ENCODE measurements around the gene ZCCHC24. TPM values are rescaled to one million over a fixed set of nuclear protein-coding genes. Genes with fewer than 3 reads are reported as not detected.
A peak's percentile ranks its signal among the peaks of the same experiment; 100 is the strongest.

The ZCCHC24 gene
- total and polyA plus RNA-seq, 2 donors (not counting 1 experiment from before 2014, with no cell fraction given) = 33.2 to 44.4 TPM

DNA sequence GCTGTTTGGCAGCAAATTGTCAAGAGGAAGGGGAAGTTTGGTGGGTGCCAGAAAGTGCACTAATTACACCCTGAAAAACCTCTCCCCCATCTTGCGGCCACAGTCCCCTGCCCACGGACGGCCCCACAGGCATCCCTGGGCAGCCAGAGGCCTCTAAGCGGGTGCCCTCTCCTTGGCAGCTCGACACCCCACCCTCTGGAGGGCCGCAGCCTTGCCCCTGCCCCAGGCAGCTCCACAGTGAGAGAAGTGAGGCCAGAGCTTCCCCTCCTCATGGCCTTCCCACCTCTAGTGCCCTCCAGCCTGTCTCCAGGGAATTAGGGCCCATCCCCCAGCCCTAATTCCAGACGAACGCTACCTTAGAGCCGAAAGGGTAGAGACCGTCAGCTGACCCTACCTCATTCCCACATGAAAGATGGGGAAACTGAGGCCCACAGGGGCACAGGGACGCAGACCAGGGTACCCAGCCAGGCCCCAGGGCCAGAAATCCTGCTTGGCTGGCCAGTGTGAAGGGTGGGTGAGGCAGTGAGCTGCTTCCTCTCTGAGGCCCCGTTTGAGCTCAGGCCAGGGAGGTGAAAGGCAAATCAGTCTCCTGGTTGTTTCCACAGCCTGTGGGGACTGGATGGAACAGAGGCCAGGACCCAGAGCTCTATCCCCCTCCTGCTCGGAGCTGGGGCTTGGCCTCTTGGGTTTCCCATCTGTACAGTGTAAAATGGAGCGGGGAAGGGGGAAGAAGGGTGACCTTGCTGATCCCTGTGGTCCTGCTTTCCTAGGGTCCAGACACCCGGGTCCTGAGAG, 10.0 kb downstream of the ZCCHC24 start:
- Histone ChIP-seq H3K4me3 (replicated peaks in 1 of 4; ENCODE audit: control extremely low read depth in 1 of 4, insufficient read depth in 1 of 4, low read depth in 3 of 4, low read length in 4 of 4) (peak overlapping the region in 1 of 4 experiments; percentile 38), H3K27me3 (ENCODE audit: control insufficient read depth, insufficient read depth, low read length) (no peaks in the 10 kb centered on the region), H3K9ac (ENCODE audit: insufficient read depth, low read length) (peak overlapping the region; percentile 43), H3K27ac (ENCODE audit: insufficient read depth, low read length) (peak overlapping the region; percentile 85), H4K20me1 (ENCODE audit: control insufficient read depth, extremely low read depth, insufficient read depth, low read length) (no peaks in the 10 kb centered on the region), H3K36me3 (ENCODE audit: control insufficient read depth, insufficient read depth, low read length) (peaks cover 25% of the 10 kb centered on the region), H3K4me2 (ENCODE audit: extremely low read depth, insufficient read depth, low read length) (peak overlapping the region; percentile 72), H3K79me2 (ENCODE audit: control insufficient read depth, insufficient read depth, low read length) (peaks cover 74% of the 10 kb centered on the region), H2AFZ (ENCODE audit: low read length) (no peak overlapping the region), H3K4me1 (ENCODE audit: control insufficient read depth, extremely low read depth, insufficient read depth, low read length) (peaks cover 77% of the 10 kb centered on the region), H3K9me3 (ENCODE audit: control insufficient read depth, insufficient read depth, low read depth, low read length) (no peaks in the 10 kb centered on the region)
- TF ChIP-seq EZH2 (IDR thresholded peaks at IDR 0.05; ENCODE audit: low read length, missing control alignments) = no peak
- TF ChIP-seq, protein P1, sequence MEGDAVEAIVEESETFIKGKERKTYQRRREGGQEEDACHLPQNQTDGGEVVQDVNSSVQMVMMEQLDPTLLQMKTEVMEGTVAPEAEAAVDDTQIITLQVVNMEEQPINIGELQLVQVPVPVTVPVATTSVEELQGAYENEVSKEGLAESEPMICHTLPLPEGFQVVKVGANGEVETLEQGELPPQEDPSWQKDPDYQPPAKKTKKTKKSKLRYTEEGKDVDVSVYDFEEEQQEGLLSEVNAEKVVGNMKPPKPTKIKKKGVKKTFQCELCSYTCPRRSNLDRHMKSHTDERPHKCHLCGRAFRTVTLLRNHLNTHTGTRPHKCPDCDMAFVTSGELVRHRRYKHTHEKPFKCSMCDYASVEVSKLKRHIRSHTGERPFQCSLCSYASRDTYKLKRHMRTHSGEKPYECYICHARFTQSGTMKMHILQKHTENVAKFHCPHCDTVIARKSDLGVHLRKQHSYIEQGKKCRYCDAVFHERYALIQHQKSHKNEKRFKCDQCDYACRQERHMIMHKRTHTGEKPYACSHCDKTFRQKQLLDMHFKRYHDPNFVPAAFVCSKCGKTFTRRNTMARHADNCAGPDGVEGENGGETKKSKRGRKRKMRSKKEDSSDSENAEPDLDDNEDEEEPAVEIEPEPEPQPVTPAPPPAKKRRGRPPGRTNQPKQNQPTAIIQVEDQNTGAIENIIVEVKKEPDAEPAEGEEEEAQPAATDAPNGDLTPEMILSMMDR (conservative IDR thresholded peaks at IDR 0.05 in 1 of 2, IDR thresholded peaks at IDR 0.05 in 1 of 2; ENCODE audit: low read depth in 1 of 2, low read length in 2 of 2) = no peak
- peak in 1 of 2 donors; percentile 80 for DNase-seq (ENCODE audit: low read depth in 2 of 2)

DNA sequence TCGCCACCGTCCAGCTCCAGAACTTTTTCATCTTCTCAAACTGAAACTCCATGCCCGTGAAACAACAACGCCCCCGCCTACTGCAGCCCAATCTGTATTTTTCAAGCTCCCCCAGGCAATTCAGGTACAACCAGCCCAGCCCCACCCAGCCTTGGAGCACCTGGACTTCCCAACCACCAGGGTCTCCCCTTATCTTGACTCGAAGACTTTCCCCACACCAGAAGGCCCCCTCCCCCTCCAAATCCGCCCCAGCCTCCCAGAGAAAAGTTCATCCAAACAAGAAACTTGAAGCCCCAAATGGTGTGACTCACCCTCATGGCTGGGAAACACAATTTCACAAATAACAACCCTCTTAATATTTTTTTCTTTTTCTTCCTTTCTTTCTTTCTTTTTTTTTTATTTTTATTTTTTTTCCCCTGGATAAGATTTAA, 10.6 kb downstream of the ZCCHC24 start:
- no peaks in the 10 kb centered on the region for H4K20me1 ChIP-seq (ENCODE audit: control insufficient read depth, extremely low read depth, insufficient read depth, low read length)
- H3K9ac ChIP-seq (ENCODE audit: insufficient read depth, low read length) = no peak overlapping the region
- peaks cover 75% of the 10 kb centered on the region for H3K4me1 ChIP-seq (ENCODE audit: control insufficient read depth, extremely low read depth, insufficient read depth, low read length)
- peak overlapping the region in 1 of 4 experiments; percentile 42 for H3K4me3 ChIP-seq (replicated peaks in 1 of 4; ENCODE audit: control extremely low read depth in 1 of 4, insufficient read depth in 1 of 4, low read depth in 3 of 4, low read length in 4 of 4)
- peaks cover 30% of the 10 kb centered on the region for H3K36me3 ChIP-seq (ENCODE audit: control insufficient read depth, insufficient read depth, low read length)
- H2AFZ ChIP-seq (ENCODE audit: low read length) = no peak overlapping the region
- no peaks in the 10 kb centered on the region for H3K9me3 ChIP-seq (ENCODE audit: control insufficient read depth, insufficient read depth, low read depth, low read length)
- no peaks in the 10 kb centered on the region for H3K27me3 ChIP-seq (ENCODE audit: control insufficient read depth, insufficient read depth, low read length)
- H3K79me2 ChIP-seq (ENCODE audit: control insufficient read depth, insufficient read depth, low read length) = peaks cover 71% of the 10 kb centered on the region
- peak overlapping the region; percentile 85 for H3K27ac ChIP-seq (ENCODE audit: insufficient read depth, low read length)
- peak; percentile 84 to 89 for DNase-seq (ENCODE audit: low read depth in 2 of 2)
- TF ChIP-seq, protein P1 (conservative IDR thresholded peaks at IDR 0.05 in 1 of 2, IDR thresholded peaks at IDR 0.05 in 1 of 2; ENCODE audit: low read depth in 1 of 2, low read length in 2 of 2) = no peak
- TF ChIP-seq EZH2 (IDR thresholded peaks at IDR 0.05; ENCODE audit: low read length, missing control alignments) = no peak
- peak overlapping the region; percentile 72 for H3K4me2 ChIP-seq (ENCODE audit: extremely low read depth, insufficient read depth, low read length)

DNA sequence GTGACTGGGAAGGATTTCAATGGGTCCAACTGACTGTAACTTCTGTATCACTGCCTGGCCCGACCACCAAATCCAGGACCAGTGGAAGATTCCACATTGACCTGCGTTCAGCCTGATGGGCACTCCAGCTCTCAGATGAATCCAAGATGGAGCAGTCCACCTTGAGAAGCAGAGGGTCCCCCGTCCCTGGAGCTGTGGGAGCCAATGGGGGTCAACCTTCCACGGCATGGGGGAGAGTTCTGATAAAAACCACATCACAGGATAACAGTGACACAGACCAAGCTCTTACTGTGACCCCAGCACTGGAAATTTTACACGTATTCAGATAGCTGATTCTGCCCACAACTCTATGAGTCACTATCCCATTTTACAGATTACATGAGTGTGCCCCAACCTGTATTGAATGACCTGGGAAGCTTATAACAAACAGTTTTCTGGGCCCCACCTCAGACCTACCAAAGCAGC, 11.2 kb downstream of the ZCCHC24 start:
- H3K36me3 ChIP-seq (ENCODE audit: control insufficient read depth, insufficient read depth, low read length) = peaks cover 32% of the 10 kb centered on the region
- no peak overlapping the region for H3K9ac ChIP-seq (ENCODE audit: insufficient read depth, low read length)
- no peak for TF ChIP-seq EZH2 (IDR thresholded peaks at IDR 0.05; ENCODE audit: low read length, missing control alignments)
- TF ChIP-seq, protein P1 (conservative IDR thresholded peaks at IDR 0.05 in 1 of 2, IDR thresholded peaks at IDR 0.05 in 1 of 2; ENCODE audit: low read depth in 1 of 2, low read length in 2 of 2) = no peak
- peak overlapping the region; percentile 5 for H3K27ac ChIP-seq (ENCODE audit: insufficient read depth, low read length)
- peak in 1 of 2 donors; percentile 76 for DNase-seq (ENCODE audit: low read depth in 2 of 2)
- H3K9me3 ChIP-seq (ENCODE audit: control insufficient read depth, insufficient read depth, low read depth, low read length) = no peaks in the 10 kb centered on the region
- peaks cover 67% of the 10 kb centered on the region for H3K79me2 ChIP-seq (ENCODE audit: control insufficient read depth, insufficient read depth, low read length)
- H3K4me1 ChIP-seq (ENCODE audit: control insufficient read depth, extremely low read depth, insufficient read depth, low read length) = peaks cover 72% of the 10 kb centered on the region
- peak overlapping the region; percentile 67 for H3K4me2 ChIP-seq (ENCODE audit: extremely low read depth, insufficient read depth, low read length)
- H3K27me3 ChIP-seq (ENCODE audit: control insufficient read depth, insufficient read depth, low read length) = no peaks in the 10 kb centered on the region
- H2AFZ ChIP-seq (ENCODE audit: low read length) = no peak overlapping the region
- peak overlapping the region in 1 of 4 experiments; percentile 42 for H3K4me3 ChIP-seq (replicated peaks in 1 of 4; ENCODE audit: control extremely low read depth in 1 of 4, insufficient read depth in 1 of 4, low read depth in 3 of 4, low read length in 4 of 4)
- H4K20me1 ChIP-seq (ENCODE audit: control insufficient read depth, extremely low read depth, insufficient read depth, low read length) = no peaks in the 10 kb centered on the region

Data from fibroblast of lung (primary cell).